Vagina (tissue), 2 donors: Measurements from ENCODE around the gene KPTN. TPM values are rescaled to one million over a fixed set of nuclear protein-coding genes. Genes with fewer than 3 reads are reported as not detected.

Source experiments
- DNase-seq, 2 donors: peaks; one replicate each; pipeline ENCODE4 v3.0.0-alpha.2; 2017; ENCODE audit errors: extremely low spot score in 2 of 2
- H3K27ac ChIP-seq: fragments of 200-600 bp; sonication (generic); one replicate; pipeline ENCODE4 v1.5.1; 2019
- H3K27me3 ChIP-seq: fragments of 200-600 bp; sonication (generic); one replicate; pipeline ENCODE4 v1.5.1; 2019
- H3K36me3 ChIP-seq, 2 donors: fragments of 200-600 bp; sonication (generic); one replicate each; pipeline ENCODE4 v1.5.1; 2017 to 2019
- H3K4me1 ChIP-seq: fragments of 200-600 bp; sonication (generic); one replicate; pipeline ENCODE4 v1.5.1; 2019
- H3K4me3 ChIP-seq, 2 donors: fragments of 200-600 bp; sonication (generic); 1 replicate in 1 of 2; 2 replicates in 1 of 2; pipeline ENCODE4 v1.5.1; 2016 to 2019
- H3K9me3 ChIP-seq: fragments of 200-600 bp; sonication (generic); one replicate; pipeline ENCODE4 v1.5.1; 2019
- POLR2A ChIP-seq, 2 donors: fragments of 450-650 bp; IDR thresholded peaks; one replicate each; pipeline ENCODE4 v1.6.1; 2017; ENCODE audit warnings: antibody characterized with exemption in 2 of 2, mild to moderate bottlenecking in 2 of 2, moderate library complexity in 2 of 2
- POLR2AphosphoS5 ChIP-seq, 2 donors: sonication (generic); formaldehyde crosslinking; IDR thresholded peaks; one replicate each; pipeline ENCODE4 v1.9.0; 2017; ENCODE audit warnings: antibody characterized with exemption in 2 of 2, mild to moderate bottlenecking in 2 of 2, low read depth in 1 of 2; ENCODE audit not compliant: insufficient read depth in 1 of 2
- intact Hi-C: fragments of 100-400 bp; cut with DNase I; formaldehyde crosslinking; loops from one replicate; pipeline ENCODE4 v1.15.1; 2023
- total RNA-seq: library from RNA; depleted of rRNA; stranded (reverse); fragments of >200 nt; gene quantifications from one replicate; pipeline ENCODE4 v1.2.3, GENCODE V29; 2016
- TF ChIP-seq, protein P1 (sequence below), 3 experiments: fragments of 450-650 bp in 2 of 3; fragments of 200-600 bp in 1 of 3; sonication (generic) in 1 of 3; IDR thresholded peaks; one replicate each; pipeline ENCODE4 v1.5.1; 2017 to 2019; ENCODE audit warnings: antibody characterized with exemption in 3 of 3, mild to moderate bottlenecking in 2 of 3, moderate library complexity in 2 of 3

The KPTN gene
- total RNA-seq, 1 donor from 2014 or later = 9.6 TPM

DNA sequence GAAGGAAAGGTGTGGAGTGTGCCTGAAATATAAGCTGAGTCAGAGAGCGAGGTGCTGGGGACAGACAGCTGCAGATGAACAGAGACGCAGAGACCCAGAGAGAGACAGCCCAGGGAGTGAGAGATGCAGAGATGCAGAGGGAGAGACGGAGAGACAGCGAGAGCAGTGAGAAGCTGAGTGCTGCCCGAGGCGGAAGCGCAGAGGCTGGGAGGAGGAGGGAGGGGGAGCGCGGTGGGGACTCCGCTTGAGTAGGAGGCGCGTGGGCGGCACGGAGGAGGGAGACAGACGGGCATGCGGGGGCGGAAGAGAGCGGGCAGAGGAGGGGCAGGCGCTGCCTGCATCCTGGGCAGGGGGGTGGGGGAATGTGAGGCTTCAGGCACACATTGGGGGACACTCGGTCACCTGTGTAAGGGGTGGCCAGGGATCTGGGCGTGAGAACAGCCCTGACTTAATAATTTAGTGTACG lies 38.0 kb downstream of the KPTN start:
- H3K27ac ChIP-seq = no peak overlapping the region
- no peaks in the 10 kb centered on the region for H3K9me3 ChIP-seq
- intact Hi-C loops = loop anchor here (10.0 kb wide), 1 partner anchor 229 kb away; no protein-coding TSS in a partner anchor
- peaks cover 26% of the 10 kb centered on the region for H3K4me1 ChIP-seq
- no peak for TF ChIP-seq POLR2A (IDR thresholded peaks at IDR 0.05)
- TF ChIP-seq, protein P1, sequence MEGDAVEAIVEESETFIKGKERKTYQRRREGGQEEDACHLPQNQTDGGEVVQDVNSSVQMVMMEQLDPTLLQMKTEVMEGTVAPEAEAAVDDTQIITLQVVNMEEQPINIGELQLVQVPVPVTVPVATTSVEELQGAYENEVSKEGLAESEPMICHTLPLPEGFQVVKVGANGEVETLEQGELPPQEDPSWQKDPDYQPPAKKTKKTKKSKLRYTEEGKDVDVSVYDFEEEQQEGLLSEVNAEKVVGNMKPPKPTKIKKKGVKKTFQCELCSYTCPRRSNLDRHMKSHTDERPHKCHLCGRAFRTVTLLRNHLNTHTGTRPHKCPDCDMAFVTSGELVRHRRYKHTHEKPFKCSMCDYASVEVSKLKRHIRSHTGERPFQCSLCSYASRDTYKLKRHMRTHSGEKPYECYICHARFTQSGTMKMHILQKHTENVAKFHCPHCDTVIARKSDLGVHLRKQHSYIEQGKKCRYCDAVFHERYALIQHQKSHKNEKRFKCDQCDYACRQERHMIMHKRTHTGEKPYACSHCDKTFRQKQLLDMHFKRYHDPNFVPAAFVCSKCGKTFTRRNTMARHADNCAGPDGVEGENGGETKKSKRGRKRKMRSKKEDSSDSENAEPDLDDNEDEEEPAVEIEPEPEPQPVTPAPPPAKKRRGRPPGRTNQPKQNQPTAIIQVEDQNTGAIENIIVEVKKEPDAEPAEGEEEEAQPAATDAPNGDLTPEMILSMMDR (IDR thresholded peaks at IDR 0.05) = no peak
- TF ChIP-seq POLR2AphosphoS5 (IDR thresholded peaks at IDR 0.05; ENCODE audit: insufficient read depth in 1 of 2, low read depth in 1 of 2) = no peak
- no peaks in the 10 kb centered on the region for H3K36me3 ChIP-seq
- no peak for DNase-seq
- no peak overlapping the region for H3K4me3 ChIP-seq
- H3K27me3 ChIP-seq = peaks cover 11% of the 10 kb centered on the region

DNA sequence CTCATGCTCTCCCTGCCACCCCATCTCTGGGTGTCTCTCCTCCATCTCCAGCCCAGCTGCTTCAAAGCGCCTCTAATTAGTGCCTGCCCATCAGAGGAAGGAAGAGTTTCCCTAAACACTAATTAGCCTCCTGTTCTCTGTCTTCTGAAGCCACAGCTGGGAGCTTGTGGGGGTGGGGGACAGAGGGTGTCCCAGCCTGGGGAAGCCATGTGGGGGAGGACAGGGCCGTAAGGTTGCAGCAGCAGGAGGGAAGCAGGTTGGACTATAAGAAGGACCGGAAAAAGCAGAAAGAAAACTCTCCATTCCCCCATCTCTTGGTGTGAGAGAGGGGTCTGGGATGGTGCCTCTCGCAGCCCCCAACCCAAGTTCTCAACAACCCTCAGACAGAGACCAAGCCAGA lies 38.5 kb downstream of the KPTN start:
- no peaks in the 10 kb centered on the region for H3K36me3 ChIP-seq
- intact Hi-C loops = loop anchor here (10.0 kb wide), 1 partner anchor 229 kb away; no protein-coding TSS in a partner anchor
- H3K27me3 ChIP-seq = peaks cover 11% of the 10 kb centered on the region

DNA sequence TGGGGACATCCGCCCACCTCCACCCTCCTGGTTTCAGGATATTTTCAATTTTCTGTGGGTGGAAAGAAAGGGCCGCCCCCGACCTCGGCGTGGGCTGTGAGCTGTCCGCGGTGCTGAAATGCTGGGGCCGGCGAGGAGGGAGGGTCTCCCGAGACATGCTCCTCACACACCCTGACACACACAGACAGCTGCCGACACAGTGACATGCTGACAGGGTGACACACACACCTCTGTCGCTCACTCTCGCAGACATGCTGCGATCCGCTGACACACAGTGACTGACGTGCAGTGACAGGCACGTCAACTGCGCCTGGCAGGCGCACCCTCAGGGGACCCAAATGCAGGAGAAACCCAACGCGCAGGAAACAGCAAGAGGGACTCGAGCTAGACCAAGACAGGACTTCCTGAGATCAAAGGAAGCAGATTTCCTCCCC lies 39.6 kb downstream of the KPTN start:
- DNase-seq = no peak
- Histone ChIP-seq H3K4me1 (peaks cover 26% of the 10 kb centered on the region), H3K36me3 (no peaks in the 10 kb centered on the region), H3K9me3 (no peaks in the 10 kb centered on the region), H3K27ac (no peak overlapping the region), H3K4me3 (no peak overlapping the region), H3K27me3 (peaks cover 11% of the 10 kb centered on the region)
- intact Hi-C loops = loop anchor here (10.0 kb wide), 1 partner anchor 230 kb away; no protein-coding TSS in a partner anchor
- TF ChIP-seq POLR2AphosphoS5 (IDR thresholded peaks at IDR 0.05; ENCODE audit: insufficient read depth in 1 of 2, low read depth in 1 of 2) (no peak), POLR2A (IDR thresholded peaks at IDR 0.05) (no peak)
- TF ChIP-seq, protein P1 (IDR thresholded peaks at IDR 0.05) = no peak

More for the DNA sequence above, 38.5 kb downstream of the KPTN start:
- H3K9me3 ChIP-seq = no peaks in the 10 kb centered on the region
- H3K27ac ChIP-seq = no peak overlapping the region
- no peak overlapping the region for H3K4me3 ChIP-seq
- TF ChIP-seq, protein P1 (IDR thresholded peaks at IDR 0.05) = no peak
- no peak for TF ChIP-seq POLR2AphosphoS5 (IDR thresholded peaks at IDR 0.05; ENCODE audit: insufficient read depth in 1 of 2, low read depth in 1 of 2)
- no peak for TF ChIP-seq POLR2A (IDR thresholded peaks at IDR 0.05)
- DNase-seq = no peak
- H3K4me1 ChIP-seq = peaks cover 26% of the 10 kb centered on the region

DNA sequence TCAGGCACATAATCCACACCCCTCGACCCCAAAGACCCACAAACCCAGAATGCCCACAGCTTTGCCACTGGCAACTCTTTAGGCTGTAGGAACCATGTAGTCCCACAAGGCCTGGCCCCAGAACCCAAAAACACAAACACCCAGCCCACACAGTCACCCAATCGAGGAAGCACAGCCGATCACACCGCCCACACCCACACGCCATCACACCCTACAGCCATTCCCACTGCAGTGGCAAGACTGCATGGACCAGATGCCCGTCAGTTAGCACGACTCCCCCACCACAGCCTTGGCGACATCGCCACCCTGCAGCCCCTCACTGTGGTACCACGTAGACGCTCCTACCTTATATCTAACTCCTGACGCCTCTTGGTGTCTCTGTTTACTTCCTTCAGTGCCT lies 40.7 kb downstream of the KPTN start:
- H3K27me3 ChIP-seq = peaks cover 11% of the 10 kb centered on the region
- no peak overlapping the region for H3K4me3 ChIP-seq
- no peak for DNase-seq
- intact Hi-C loops = loop anchor here (10.0 kb wide), 1 partner anchor 231 kb away; no protein-coding TSS in a partner anchor
- TF ChIP-seq POLR2A (IDR thresholded peaks at IDR 0.05) (no peak), POLR2AphosphoS5 (IDR thresholded peaks at IDR 0.05; ENCODE audit: insufficient read depth in 1 of 2, low read depth in 1 of 2) (no peak)
- TF ChIP-seq, protein P1 (IDR thresholded peaks at IDR 0.05) = no peak
- H3K9me3 ChIP-seq = no peaks in the 10 kb centered on the region
- H3K4me1 ChIP-seq = peaks cover 26% of the 10 kb centered on the region
- H3K36me3 ChIP-seq = no peaks in the 10 kb centered on the region
- no peak overlapping the region for H3K27ac ChIP-seq

DNA sequence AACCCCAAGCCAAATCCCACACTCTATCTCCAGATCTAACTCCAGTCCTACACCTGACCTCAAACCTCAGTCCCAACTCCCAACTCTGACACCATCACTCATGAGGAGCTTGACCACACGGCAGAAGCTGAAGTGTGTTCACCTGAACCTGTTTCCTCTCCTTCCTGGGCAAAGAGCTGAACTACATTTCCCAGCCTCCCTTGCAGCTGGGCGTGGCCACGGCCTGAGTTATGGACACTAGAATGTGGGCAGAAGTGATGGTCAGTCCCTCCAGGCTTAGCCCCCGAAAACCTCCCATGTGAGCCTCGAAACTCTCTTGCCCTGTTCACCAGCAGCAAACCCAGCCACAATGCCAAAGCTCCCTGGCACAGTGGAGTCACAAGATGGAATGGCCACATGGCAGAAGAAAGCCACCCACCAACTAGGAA lies 45.2 kb downstream of the KPTN start:
- peaks cover 4% of the 10 kb centered on the region for H3K4me1 ChIP-seq

More for the DNA sequence above, 45.2 kb downstream of the KPTN start:
- Histone ChIP-seq H3K27ac (no peak overlapping the region), H3K4me3 (no peak overlapping the region), H3K9me3 (no peaks in the 10 kb centered on the region), H3K36me3 (no peaks in the 10 kb centered on the region), H3K27me3 (no peaks in the 10 kb centered on the region)
- no peak for DNase-seq
- TF ChIP-seq POLR2AphosphoS5 (IDR thresholded peaks at IDR 0.05; ENCODE audit: insufficient read depth in 1 of 2, low read depth in 1 of 2) = no peak
- TF ChIP-seq, protein P1 (IDR thresholded peaks at IDR 0.05) = no peak
- TF ChIP-seq POLR2A (IDR thresholded peaks at IDR 0.05) = no peak
- intact Hi-C loops = loop anchor here (5.0 to 10.0 kb wide), 2 partner anchors 76 to 258 kb away; partner anchors contain the start of gene NAPA
